AG04449 (cell line): Measurements from ENCODE around the gene NAT14.
A peak's percentile ranks its signal among the peaks of the same experiment; 100 is the strongest.

ENCODE experiments used
- CTCF ChIA-PET: fragments of 350-600 bp; formaldehyde crosslinking; extraction: SDS; loops from one replicate; lab custom pipeline; 2021; ENCODE audit warnings: antibody characterized with exemption; lab: Yijun Ruan, JAX
- POLR2A ChIA-PET: fragments of 400-600, 350-600 bp; formaldehyde crosslinking; extraction: SDS; loops from one replicate; lab custom pipeline; 2020; ENCODE audit warnings: antibody characterized with exemption, inconsistent platforms; lab: Yijun Ruan, JAX
- DNase-seq: peaks from one replicate; pipeline ENCODE4 v3.0.0-alpha.2; 2010; ENCODE audit warnings: low read depth, low spot score
- H3K4me3 ChIP-seq: 2 replicates; pipeline ENCODE4 v1.5.1; 2011; ENCODE audit warnings: low read depth, mild to moderate bottlenecking, control low read depth, low read length
- TF ChIP-seq, protein P1 (sequence below): IDR thresholded peaks from one replicate; pipeline ENCODE4 v1.5.1; 2011; ENCODE audit warnings: mild to moderate bottlenecking, moderate library complexity, low read length, control low read depth, inconsistent platforms; ENCODE audit not compliant: insufficient read depth; ENCODE audit errors: missing control alignments

NAT14 gene

DNA sequence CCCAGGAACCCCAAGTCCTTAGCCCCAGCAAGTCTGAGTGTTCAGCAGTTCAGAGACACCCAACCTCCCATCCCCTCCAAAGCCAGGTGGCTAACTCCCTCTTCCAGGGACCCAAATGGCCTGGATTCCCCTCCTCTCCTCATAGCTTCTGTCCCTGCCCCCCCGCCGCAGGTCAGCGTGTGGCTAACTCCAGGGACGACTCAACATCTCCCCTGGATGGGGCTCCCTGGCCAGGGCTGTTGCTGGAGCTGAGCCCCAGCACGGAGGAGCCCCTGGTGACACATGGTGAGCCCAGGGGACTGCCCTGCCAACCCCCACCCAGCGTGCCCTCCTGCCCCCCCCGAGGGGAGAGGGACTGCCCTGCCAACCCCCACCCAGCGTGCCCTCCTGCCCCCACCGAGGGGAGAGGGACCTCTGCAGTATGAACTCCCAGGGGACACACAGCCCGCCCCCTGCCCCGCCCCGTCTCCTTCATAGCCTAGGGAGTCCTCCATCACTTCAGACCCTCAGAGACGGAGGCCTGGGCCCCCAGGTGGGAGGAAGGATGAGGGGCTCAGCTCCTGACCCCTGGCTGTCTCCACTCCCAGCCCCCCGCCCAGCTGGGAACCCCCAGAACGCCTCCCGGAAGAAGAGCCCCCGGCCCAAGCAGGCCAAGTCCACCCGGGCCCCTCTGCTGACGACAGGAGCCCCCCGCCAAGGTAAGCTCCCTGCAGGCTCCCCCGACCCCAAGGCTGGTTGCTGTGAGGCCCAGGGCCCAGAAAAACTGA is 4.9 kb downstream of the NAT14 start:
- TF ChIP-seq, protein P1, sequence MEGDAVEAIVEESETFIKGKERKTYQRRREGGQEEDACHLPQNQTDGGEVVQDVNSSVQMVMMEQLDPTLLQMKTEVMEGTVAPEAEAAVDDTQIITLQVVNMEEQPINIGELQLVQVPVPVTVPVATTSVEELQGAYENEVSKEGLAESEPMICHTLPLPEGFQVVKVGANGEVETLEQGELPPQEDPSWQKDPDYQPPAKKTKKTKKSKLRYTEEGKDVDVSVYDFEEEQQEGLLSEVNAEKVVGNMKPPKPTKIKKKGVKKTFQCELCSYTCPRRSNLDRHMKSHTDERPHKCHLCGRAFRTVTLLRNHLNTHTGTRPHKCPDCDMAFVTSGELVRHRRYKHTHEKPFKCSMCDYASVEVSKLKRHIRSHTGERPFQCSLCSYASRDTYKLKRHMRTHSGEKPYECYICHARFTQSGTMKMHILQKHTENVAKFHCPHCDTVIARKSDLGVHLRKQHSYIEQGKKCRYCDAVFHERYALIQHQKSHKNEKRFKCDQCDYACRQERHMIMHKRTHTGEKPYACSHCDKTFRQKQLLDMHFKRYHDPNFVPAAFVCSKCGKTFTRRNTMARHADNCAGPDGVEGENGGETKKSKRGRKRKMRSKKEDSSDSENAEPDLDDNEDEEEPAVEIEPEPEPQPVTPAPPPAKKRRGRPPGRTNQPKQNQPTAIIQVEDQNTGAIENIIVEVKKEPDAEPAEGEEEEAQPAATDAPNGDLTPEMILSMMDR, result no peak
- H3K4me3 ChIP-seq, result peak overlapping the region; percentile 59
- DNase-seq, result no peak
- POLR2A ChIA-PET, result interaction anchor here (0.8 kb wide), 1 partner anchor 14 kb away, joined by 4 read pairs; no protein-coding TSS in a partner anchor
- CTCF ChIA-PET, result interaction anchor here (1.0 to 17.6 kb wide), 7 partner anchors 11 to 372 kb away, joined by 3 to 173 read pairs (median 4); partner anchors contain the start of gene ZNF865

- POLR2A ChIA-PET, result no interaction called here
- TF ChIP-seq, protein P1, result no peak
- H3K4me3 ChIP-seq, result no peak overlapping the region
- no peak for DNase-seq
- CTCF ChIA-PET, result interaction anchor here (0.8 to 17.6 kb wide), 8 partner anchors 12 to 350 kb away, joined by 3 to 173 read pairs (median 4); partner anchors contain the start of gene ZNF865
These were observed 5.8 kb downstream of the NAT14 start for GRCh38 chr19:55490478-55491432.

- DNase-seq, result no peak
- POLR2A ChIA-PET, result no interaction called here
- CTCF ChIA-PET, result interaction anchor here (0.8 to 17.6 kb wide), 7 partner anchors 10 to 189 kb away, joined by 3 to 173 read pairs (median 4); partner anchors contain the start of gene ZNF865
- TF ChIP-seq, protein P1, result no peak
- no peak overlapping the region for H3K4me3 ChIP-seq
These were observed 6.8 kb downstream of the NAT14 start for GRCh38 chr19:55491546-55492360.

- DNase-seq, result no peak
- CTCF ChIA-PET, result interaction anchor here (1.4 to 17.6 kb wide), 4 partner anchors 9 to 114 kb away, joined by 4 to 173 read pairs (median 84); partner anchors contain the start of gene ZNF865
- TF ChIP-seq, protein P1, result no peak
- POLR2A ChIA-PET, result interaction anchor here (2.0 kb wide), 1 partner anchor 12 kb away, joined by 8 read pairs; no protein-coding TSS in a partner anchor
- H3K4me3 ChIP-seq, result no peak overlapping the region
These were observed 7.5 kb downstream of the NAT14 start for GRCh38 chr19:55492362-55492944.

GRCh38 chr19:55493052-55493644 is 8.2 kb downstream of the NAT14 start:
- ChIA-PET POLR2A (interaction anchor here (2.0 to 2.7 kb wide), 2 partner anchors 11 to 17 kb away, joined by 8 to 10 read pairs; partner anchors contain the start of gene ZNF628), CTCF (interaction anchor here (1.4 to 17.6 kb wide), 4 partner anchors 8 to 114 kb away, joined by 4 to 173 read pairs (median 84); no protein-coding TSS in a partner anchor)
- H3K4me3 ChIP-seq, result peak overlapping the region; percentile 51
- TF ChIP-seq, protein P1, result no peak
- DNase-seq, result no peak
